Bronchial epithelial cell (primary cell): ENCODE measurements around the gene SDCBP2. TPM values are rescaled to one million over a fixed set of nuclear protein-coding genes. Genes with fewer than 3 reads are reported as not detected.
A peak's percentile ranks its signal among the peaks of the same experiment; 100 is the strongest.

Experiments
- DNase-seq: peaks from one replicate; pipeline ENCODE4 v3.0.0-alpha.2; 2010; ENCODE audit warnings: low read depth
- FAIRE-seq: peaks from 2 replicates; lab custom pipeline; 2011; peaks lifted over from hg19 to GRCh38; lab: Jason Lieb, UNC
- H3K27me3 ChIP-seq: 2 replicates; pipeline ENCODE4 v1.5.1; 2011; ENCODE audit warnings: low read length; ENCODE audit not compliant: control insufficient read depth, insufficient read depth
- H3K36me3 ChIP-seq: 2 replicates; pipeline ENCODE4 v1.5.1; 2011; ENCODE audit warnings: low read length; ENCODE audit not compliant: control insufficient read depth, insufficient read depth
- H3K4me3 ChIP-seq: 2 replicates; pipeline ENCODE4 v1.5.1; 2011; ENCODE audit warnings: mild to moderate bottlenecking, low read depth, low read length, control low read depth
- CTCF ChIP-seq: IDR thresholded peaks from 2 replicates; pipeline ENCODE4 v1.5.1; 2011; ENCODE audit warnings: mild to moderate bottlenecking, moderate library complexity, low read length, control low read depth, inconsistent platforms; ENCODE audit not compliant: insufficient read depth, severe bottlenecking
- total RNA-seq: library from RNA; depleted of rRNA; stranded (reverse); fragments of >200 nt; gene quantifications from 2 replicates; pipeline ENCODE4 v1.2.1, GENCODE V29; 2014

SDCBP2 gene
- total RNA-seq, 1 donor from 2014 or later: 96.4 TPM

DNA sequence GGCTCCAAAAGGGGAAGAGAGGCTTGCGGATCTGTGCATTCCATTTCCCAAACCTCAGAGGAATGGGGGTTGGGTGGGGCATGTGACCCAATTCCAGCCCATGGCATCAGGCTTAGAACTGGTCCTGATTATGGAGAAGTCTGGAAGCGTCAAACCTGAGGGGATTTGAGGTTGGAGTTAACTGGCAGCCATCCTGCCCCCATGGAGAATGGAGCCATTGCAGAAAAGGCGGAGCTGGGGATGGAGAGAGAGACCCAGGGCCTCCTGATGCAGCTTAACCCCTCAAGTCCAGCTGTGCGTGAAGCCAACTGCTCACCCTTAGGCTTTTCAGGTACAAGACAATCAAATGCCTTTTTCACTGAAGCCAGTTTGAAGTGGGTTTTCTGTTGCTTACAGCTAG, 9.9 kb upstream of the SDCBP2 start:
- FAIRE-seq: peak; percentile 7

DNA sequence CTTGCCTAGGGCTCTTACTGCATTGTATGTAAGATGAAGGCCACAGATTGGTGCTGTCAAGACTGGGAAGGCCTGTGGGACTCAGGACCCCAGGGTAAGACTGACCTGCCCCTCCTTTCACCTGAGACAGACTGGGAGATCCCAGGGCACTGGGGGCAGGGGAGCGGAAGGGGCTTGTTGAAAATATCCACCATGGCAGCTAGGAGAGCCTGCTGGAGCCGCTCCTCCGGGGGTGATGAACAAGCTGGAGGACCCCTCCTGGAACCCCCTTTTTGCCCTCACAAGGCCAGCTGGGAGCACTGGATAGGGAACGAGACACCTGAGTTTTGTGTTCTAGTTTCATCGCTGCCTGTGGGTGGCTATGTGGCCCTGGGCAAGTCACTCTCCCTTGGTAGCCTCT, 9.2 kb upstream of the SDCBP2 start:
- FAIRE-seq: no peak
- TF ChIP-seq CTCF: no peak
- Histone ChIP-seq H3K27me3 (no peaks in the 10 kb centered on the region), H3K36me3 (no peaks in the 10 kb centered on the region), H3K4me3 (no peak overlapping the region)
- no peak for DNase-seq

More for the DNA sequence above, 9.9 kb upstream of the SDCBP2 start:
- no peak overlapping the region for H3K4me3 ChIP-seq
- no peaks in the 10 kb centered on the region for H3K27me3 ChIP-seq
- no peaks in the 10 kb centered on the region for H3K36me3 ChIP-seq
- TF ChIP-seq CTCF: no peak
- DNase-seq: no peak

GRCh38 chr20:1337441-1337840, 8.5 kb upstream of the SDCBP2 start:
- no peak overlapping the region for H3K4me3 ChIP-seq
- DNase-seq (no peak), FAIRE-seq (no peak)
- no peak for TF ChIP-seq CTCF
- peaks cover 1% of the 10 kb centered on the region for H3K36me3 ChIP-seq
- no peaks in the 10 kb centered on the region for H3K27me3 ChIP-seq

DNA sequence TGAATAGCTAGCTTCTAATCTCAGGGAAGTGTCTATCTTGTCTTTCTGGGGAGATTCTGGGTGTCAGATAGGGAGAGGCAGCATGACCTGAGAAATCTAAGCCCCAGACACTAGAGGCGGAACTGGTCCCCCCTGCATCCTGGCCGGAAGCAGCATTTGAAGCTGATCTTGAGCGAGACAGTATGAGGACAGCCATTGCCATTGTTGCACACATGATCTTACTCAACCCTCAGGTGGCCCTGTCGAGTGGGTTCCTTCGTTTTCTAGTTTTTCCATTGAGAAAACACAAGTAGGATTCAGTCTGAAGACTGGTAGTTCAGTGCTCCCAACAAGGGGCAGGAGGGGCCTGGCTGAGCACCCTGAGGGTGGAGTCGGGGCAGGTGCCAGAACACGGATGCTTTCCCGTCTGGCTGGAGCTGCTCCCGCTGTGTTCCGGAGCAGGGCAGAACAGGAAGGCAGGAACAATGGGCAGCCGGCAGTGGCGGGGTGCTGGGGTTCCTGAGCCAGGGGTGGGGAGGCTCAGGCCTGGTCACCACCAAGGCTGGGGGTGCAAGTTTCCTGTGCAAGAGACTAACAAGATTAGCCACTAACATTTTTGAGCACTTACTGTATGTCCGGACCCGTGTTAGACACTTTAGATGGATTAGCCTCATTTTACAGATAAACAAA, 7.9 kb upstream of the SDCBP2 start:
- TF ChIP-seq CTCF: no peak
- DNase-seq (no peak), FAIRE-seq (no peak)

DNA sequence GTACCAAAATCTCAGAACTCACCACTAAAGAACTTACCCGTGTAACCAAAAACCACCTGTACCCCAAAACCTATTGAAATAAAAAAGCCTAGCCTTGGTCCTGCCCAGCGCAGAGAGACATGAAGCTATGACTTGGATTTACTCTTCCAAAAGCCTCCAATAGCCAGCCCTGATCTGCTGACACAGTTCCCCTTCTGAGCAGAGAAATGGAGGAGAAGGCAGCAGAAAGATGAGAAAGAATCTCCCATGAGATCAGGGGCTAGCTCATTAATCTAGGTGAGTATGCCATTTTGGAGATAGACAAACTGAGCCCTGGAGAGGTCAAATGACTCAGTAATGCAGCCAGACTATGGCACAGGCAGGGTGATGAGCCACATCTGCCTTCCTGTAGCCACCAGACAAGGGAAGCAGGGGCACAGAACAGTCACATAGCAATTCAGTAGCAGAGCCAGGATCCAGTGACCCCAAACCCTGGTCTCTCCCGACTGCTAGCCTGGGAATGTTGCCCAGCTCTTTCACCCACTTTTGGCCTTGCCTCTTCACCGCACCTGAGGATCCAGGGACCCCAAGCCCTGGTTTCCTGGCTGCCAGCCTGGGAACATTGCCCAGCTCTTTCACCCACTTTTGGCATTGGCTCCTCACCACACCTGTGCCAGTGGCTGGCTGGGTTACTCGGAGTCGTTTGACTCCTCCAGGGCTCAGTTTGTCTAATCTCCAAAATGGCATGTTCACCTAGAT, 7.2 kb upstream of the SDCBP2 start:
- no peaks in the 10 kb centered on the region for H3K27me3 ChIP-seq
- H3K4me3 ChIP-seq: no peak overlapping the region
- H3K36me3 ChIP-seq: peaks cover 1% of the 10 kb centered on the region
- TF ChIP-seq CTCF: no peak
- DNase-seq: no peak
- FAIRE-seq: no peak

More for the DNA sequence above, 7.9 kb upstream of the SDCBP2 start:
- Histone ChIP-seq H3K4me3 (no peak overlapping the region), H3K27me3 (no peaks in the 10 kb centered on the region), H3K36me3 (peaks cover 1% of the 10 kb centered on the region)
